GM19468 (cell line): ENCODE measurements around the gene MKNK1.

Source experiments
- ATAC-seq: cut with Tn5 transposase; IDR thresholded peaks from one replicate; pipeline ENCODE4 v1.9.1; 2021; ENCODE audit warnings: mild to moderate bottlenecking, moderate library complexity, moderate number of reproducible peaks; ENCODE audit not compliant: unreplicated experiment; ENCODE audit errors: extremely low read depth

Gene MKNK1

GRCh38 chr1:46546210-46546609 is 57.9 kb downstream of the MKNK1 start:
- ATAC-seq, result no peak

GRCh38 chr1:46545784-46546183 is 58.3 kb downstream of the MKNK1 start:
- no peak for ATAC-seq

- no peak for ATAC-seq
Observed at GRCh38 chr1:46544561-46545240, 59.4 kb downstream of the MKNK1 start.

- ATAC-seq, result no peak
Observed at GRCh38 chr1:46543761-46544560, 60.1 kb downstream of the MKNK1 start.

- no peak for ATAC-seq
Observed at GRCh38 chr1:46543382-46543760, 60.7 kb downstream of the MKNK1 start.

GRCh38 chr1:46539972-46540371 is 64.1 kb downstream of the MKNK1 start:
- no peak for ATAC-seq

GRCh38 chr1:46538147-46538546 is 65.9 kb downstream of the MKNK1 start:
- no peak for ATAC-seq

- ATAC-seq, result no peak
Observed at GRCh38 chr1:46537651-46538050, 66.4 kb downstream of the MKNK1 start.

GRCh38 chr1:46536527-46536926 is 67.5 kb downstream of the MKNK1 start:
- ATAC-seq, result no peak

GRCh38 chr1:46535063-46535462 is 69.0 kb downstream of the MKNK1 start:
- no peak for ATAC-seq

GRCh38 chr1:46533179-46533864 is 70.7 kb downstream of the MKNK1 start:
- no peak for ATAC-seq

- ATAC-seq, result no peak
Observed at GRCh38 chr1:46532498-46533178, 71.4 kb downstream of the MKNK1 start.

- ATAC-seq, result no peak
Observed at GRCh38 chr1:46532095-46532494, 72.0 kb downstream of the MKNK1 start.

GRCh38 chr1:46530791-46531409 is 73.2 kb downstream of the MKNK1 start:
- ATAC-seq, result no peak

- ATAC-seq, result no peak
Observed at GRCh38 chr1:46530311-46530710, 73.8 kb downstream of the MKNK1 start.

- ATAC-seq, result no peak
Observed at GRCh38 chr1:46529031-46529630, 74.9 kb downstream of the MKNK1 start.

GRCh38 chr1:46528297-46528955 is 75.6 kb downstream of the MKNK1 start:
- no peak for ATAC-seq

GRCh38 chr1:46527474-46528296 is 76.4 kb downstream of the MKNK1 start:
- no peak for ATAC-seq
